HepG2 (cell line): Measurements from ENCODE around the gene ZKSCAN3. TPM values are rescaled to one million over a fixed set of nuclear protein-coding genes. Genes with fewer than 3 reads are reported as not detected.
A peak's percentile ranks its signal among the peaks of the same experiment; 100 is the strongest.

ENCODE experiments used
- ARID4A ChIP-seq: sonication (generic); formaldehyde crosslinking; IDR thresholded peaks from 2 replicates; pipeline ENCODE4 v1.5.0; 2020; ENCODE audit warnings: mild to moderate bottlenecking, missing genetic modification reagents, borderline replicate concordance
- EP300 ChIP-seq, 3 experiments: sonication (generic) in 1 of 3; formaldehyde crosslinking in 1 of 3; IDR thresholded peaks; 2 replicates each; pipeline versions ENCODE4 v1.5.1 to v1.6.1; 2011 to 2020; ENCODE audit warnings: low read depth in 2 of 3, low read length in 2 of 3, borderline replicate concordance in 1 of 3, improper control_type of control experiment in 1 of 3, mild to moderate bottlenecking in 1 of 3, missing genetic modification reagents in 1 of 3, moderate library complexity in 1 of 3
- KDM2A ChIP-seq: sonication (generic); formaldehyde crosslinking; IDR thresholded peaks from 2 replicates; pipeline ENCODE4 v1.4.0; 2020; ENCODE audit warnings: low read depth, missing genetic modification reagents, borderline replicate concordance
- KLF12 ChIP-seq: sonication (generic); formaldehyde crosslinking; IDR thresholded peaks from 2 replicates; pipeline ENCODE4 v1.4.0; 2020; ENCODE audit warnings: missing genetic modification reagents, borderline replicate concordance
- REPIN1 ChIP-seq: sonication (generic); formaldehyde crosslinking; IDR thresholded peaks from 2 replicates; pipeline ENCODE4 v1.8.0; 2022; ENCODE audit warnings: missing genetic modification reagents, low read depth, mild to moderate bottlenecking, borderline replicate concordance
- TBX3 ChIP-seq: fragments of 450-650 bp; IDR thresholded peaks from 2 replicates; pipeline ENCODE4 v1.6.1; 2017; ENCODE audit warnings: antibody characterized with exemption, mild to moderate bottlenecking, inconsistent platforms, borderline replicate concordance
- TCF7 ChIP-seq: sonication (generic); IDR thresholded peaks from 2 replicates; pipeline ENCODE4 v1.6.1; 2016; ENCODE audit warnings: antibody characterized with exemption, low read depth
- ZBTB7A ChIP-seq: sonication (generic); formaldehyde crosslinking; IDR thresholded peaks from 2 replicates; pipeline ENCODE4 v1.8.0; 2022; ENCODE audit warnings: mild to moderate bottlenecking, missing genetic modification reagents
- ZNF136 ChIP-seq: sonication (generic); formaldehyde crosslinking; IDR thresholded peaks from 2 replicates; pipeline ENCODE4 v1.8.1; 2022; ENCODE audit warnings: low read depth, mild to moderate bottlenecking, moderate library complexity, missing genetic modification reagents
- ZNF256 ChIP-seq: sonication (generic); formaldehyde crosslinking; conservative IDR thresholded peaks from 2 replicates; pipeline ENCODE4 v1.4.0; 2020; ENCODE audit warnings: missing genetic modification reagents
- ZNF607 ChIP-seq: sonication (generic); formaldehyde crosslinking; IDR thresholded peaks from 2 replicates; pipeline ENCODE4 v1.5.1; 2020; ENCODE audit warnings: missing genetic modification reagents, mild to moderate bottlenecking, borderline replicate concordance
- ZNF674 ChIP-seq: sonication (generic); formaldehyde crosslinking; IDR thresholded peaks from 2 replicates; pipeline ENCODE4 v1.5.0; 2020; ENCODE audit warnings: low read depth, mild to moderate bottlenecking, missing genetic modification reagents
- ZNF761 ChIP-seq: sonication (generic); formaldehyde crosslinking; conservative IDR thresholded peaks from 2 replicates; pipeline ENCODE4 v1.4.0; 2020; ENCODE audit warnings: mild to moderate bottlenecking, missing genetic modification reagents
- ZSCAN12 ChIP-seq: sonication (generic); formaldehyde crosslinking; IDR thresholded peaks from 2 replicates; pipeline ENCODE4 v1.9.0; 2021; ENCODE audit warnings: mild to moderate bottlenecking, missing genetic modification reagents
- polyA plus RNA-seq, 8 experiments: library from polyadenylated mRNA; depleted of rRNA in 3 of 8; stranded (reverse) in 7 of 8; unstranded in 1 of 8; fragments of >200 nt; fragmentation: Illumina TruSeq in 4 of 8; extraction: Trizol in 4 of 8; gene quantifications; 2 replicates each; pipeline versions ENCODE4 v1.2.1 to v1.2.3, GENCODE V29; 2011 to 2016; ENCODE audit warnings: low read depth in 4 of 8, missing spikeins in 1 of 8, mixed read lengths in 1 of 8; ENCODE audit not compliant: insufficient read depth in 1 of 8
- total RNA-seq, 5 experiments: library from RNA; depleted of rRNA; stranded (reverse); fragments of >200 nt; fragmentation: Illumina TruSeq; extraction: Trizol; gene quantifications; 2 replicates each; pipeline ENCODE4 v1.2.3, GENCODE V29; 2016; ENCODE audit warnings: low read depth in 1 of 5
- TF ChIP-seq, protein P1 (sequence below): IDR thresholded peaks from 2 replicates; pipeline ENCODE4 v1.6.1; 2016; ENCODE audit warnings: mild to moderate bottlenecking, missing biosample characterization, missing genetic modification reagents
- TF ChIP-seq, protein P2 (sequence below): sonication (generic); formaldehyde crosslinking; IDR thresholded peaks from 2 replicates; pipeline ENCODE4 v1.9.0; 2021; ENCODE audit warnings: mild to moderate bottlenecking, missing genetic modification reagents

The ZKSCAN3 gene
- total and polyA plus RNA-seq, 2 of the 13 experiments (the other 11 are each of a cell fraction or from before 2014, with no cell fraction given) = 3.3 to 7.4 TPM

DNA sequence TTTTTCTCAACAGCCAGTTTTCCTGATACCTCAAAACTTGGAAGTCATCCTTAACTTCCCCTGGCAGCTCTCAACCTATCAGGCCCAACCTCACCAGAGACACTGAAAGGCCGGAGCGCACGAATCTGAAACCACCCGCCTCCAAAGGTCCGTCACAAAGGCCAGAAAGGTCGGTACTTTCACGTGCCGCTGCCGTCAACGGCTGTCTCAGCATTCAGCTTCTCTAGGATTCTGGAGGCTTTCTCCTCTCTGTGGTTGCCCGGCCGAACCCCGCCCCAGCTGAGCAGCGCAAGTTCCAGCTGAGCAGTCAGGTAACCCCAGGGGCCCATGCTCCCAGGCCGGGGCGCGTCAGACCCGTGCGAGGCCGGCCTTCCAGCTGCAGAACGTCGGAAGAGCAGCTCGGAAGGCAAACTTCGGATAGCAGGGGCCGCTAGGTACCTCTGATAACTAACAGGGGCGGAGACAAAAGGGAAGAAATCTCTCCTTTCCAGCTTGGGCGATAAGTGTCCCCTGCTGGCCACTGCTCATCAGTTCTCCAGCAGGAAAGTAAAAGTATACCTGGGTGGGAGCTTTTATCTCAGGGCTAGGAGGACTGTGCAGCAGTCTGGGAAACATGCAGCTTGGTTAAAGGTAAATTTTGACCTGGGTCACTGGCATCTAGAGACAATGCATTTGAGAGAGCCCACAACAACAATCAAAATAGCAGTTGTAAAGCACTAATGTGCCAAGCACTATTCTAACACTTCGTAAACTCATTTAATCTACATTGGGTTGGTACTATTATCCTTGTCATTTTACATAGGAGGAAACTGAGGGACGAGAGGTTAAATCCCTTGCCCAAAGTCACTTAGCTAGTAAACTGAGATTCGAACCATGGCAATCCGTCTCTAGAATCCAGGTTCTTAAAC, 33.7 kb downstream of the ZKSCAN3 start (continued):
- TF ChIP-seq EP300 (IDR thresholded peaks at IDR 0.05; ENCODE audit: low read depth in 2 of 2, low read length in 2 of 2) (peak in 1 of 2 experiments; percentile 35; a peak in 2 of 4 replicates), EP300 (CRISPR knock-in tag; IDR thresholded peaks at IDR 0.05; ENCODE audit: borderline replicate concordance) (peak; percentile 29; the same call in 1 of the 2 replicates), ZNF761 (0 out of 2 replicates have a peak, but pooled peaks have one; percentile 41), REPIN1 (CRISPR knock-in tag) (peak; percentile 89; the same call in 1 of the 2 replicates), ARID4A (CRISPR knock-in tag) (peak; percentile 98), ZNF256 (CRISPR knock-in tag) (0 out of 2 replicates have a peak, but pooled peaks have one; percentile 66), ZNF607 (CRISPR knock-in tag) (peak; percentile 69; the same call in 1 of the 2 replicates), ZSCAN12 (CRISPR knock-in tag) (no peak), ZBTB7A (CRISPR knock-in tag) (no peak), KLF12 (CRISPR knock-in tag) (no peak), KDM2A (CRISPR knock-in tag) (peak; percentile 97), TBX3 (no peak), ZNF674 (CRISPR knock-in tag) (no peak), ZNF136 (CRISPR knock-in tag) (peak; percentile 68; the same call in 1 of the 2 replicates), TCF7 (no peak; the same call in 1 of the 2 replicates)
- TF ChIP-seq, protein P1, sequence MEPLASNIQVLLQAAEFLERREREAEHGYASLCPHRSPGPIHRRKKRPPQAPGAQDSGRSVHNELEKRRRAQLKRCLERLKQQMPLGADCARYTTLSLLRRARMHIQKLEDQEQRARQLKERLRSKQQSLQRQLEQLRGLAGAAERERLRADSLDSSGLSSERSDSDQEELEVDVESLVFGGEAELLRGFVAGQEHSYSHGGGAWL (CRISPR knock-in tag) = peak; percentile 84; the same call in 1 of the 2 replicates
- TF ChIP-seq, protein P2, sequence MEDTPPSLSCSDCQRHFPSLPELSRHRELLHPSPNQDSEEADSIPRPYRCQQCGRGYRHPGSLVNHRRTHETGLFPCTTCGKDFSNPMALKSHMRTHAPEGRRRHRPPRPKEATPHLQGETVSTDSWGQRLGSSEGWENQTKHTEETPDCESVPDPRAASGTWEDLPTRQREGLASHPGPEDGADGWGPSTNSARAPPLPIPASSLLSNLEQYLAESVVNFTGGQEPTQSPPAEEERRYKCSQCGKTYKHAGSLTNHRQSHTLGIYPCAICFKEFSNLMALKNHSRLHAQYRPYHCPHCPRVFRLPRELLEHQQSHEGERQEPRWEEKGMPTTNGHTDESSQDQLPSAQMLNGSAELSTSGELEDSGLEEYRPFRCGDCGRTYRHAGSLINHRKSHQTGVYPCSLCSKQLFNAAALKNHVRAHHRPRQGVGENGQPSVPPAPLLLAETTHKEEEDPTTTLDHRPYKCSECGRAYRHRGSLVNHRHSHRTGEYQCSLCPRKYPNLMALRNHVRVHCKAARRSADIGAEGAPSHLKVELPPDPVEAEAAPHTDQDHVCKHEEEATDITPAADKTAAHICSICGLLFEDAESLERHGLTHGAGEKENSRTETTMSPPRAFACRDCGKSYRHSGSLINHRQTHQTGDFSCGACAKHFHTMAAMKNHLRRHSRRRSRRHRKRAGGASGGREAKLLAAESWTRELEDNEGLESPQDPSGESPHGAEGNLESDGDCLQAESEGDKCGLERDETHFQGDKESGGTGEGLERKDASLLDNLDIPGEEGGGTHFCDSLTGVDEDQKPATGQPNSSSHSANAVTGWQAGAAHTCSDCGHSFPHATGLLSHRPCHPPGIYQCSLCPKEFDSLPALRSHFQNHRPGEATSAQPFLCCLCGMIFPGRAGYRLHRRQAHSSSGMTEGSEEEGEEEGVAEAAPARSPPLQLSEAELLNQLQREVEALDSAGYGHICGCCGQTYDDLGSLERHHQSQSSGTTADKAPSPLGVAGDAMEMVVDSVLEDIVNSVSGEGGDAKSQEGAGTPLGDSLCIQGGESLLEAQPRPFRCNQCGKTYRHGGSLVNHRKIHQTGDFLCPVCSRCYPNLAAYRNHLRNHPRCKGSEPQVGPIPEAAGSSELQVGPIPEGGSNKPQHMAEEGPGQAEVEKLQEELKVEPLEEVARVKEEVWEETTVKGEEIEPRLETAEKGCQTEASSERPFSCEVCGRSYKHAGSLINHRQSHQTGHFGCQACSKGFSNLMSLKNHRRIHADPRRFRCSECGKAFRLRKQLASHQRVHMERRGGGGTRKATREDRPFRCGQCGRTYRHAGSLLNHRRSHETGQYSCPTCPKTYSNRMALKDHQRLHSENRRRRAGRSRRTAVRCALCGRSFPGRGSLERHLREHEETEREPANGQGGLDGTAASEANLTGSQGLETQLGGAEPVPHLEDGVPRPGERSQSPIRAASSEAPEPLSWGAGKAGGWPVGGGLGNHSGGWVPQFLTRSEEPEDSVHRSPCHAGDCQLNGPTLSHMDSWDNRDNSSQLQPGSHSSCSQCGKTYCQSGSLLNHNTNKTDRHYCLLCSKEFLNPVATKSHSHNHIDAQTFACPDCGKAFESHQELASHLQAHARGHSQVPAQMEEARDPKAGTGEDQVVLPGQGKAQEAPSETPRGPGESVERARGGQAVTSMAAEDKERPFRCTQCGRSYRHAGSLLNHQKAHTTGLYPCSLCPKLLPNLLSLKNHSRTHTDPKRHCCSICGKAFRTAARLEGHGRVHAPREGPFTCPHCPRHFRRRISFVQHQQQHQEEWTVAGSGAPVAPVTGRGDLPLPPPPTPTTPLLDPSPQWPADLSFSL = no peak
